Stimulated activated CD4-positive, alpha-beta T cell treated with anti-CD3 and anti-CD28 coated beads, Interleukin-1b, Interleukin-23, amount 100 ng/mL, for 1 hour (primary cell): Measurements from ENCODE around the gene ST6GALNAC3.

Source experiments
- DNase-seq, 2 donors: peaks; one replicate each; pipeline ENCODE4 v3.0.0-alpha.2; 2020; ENCODE audit warnings: low read depth in 2 of 2

The ST6GALNAC3 gene

DNA sequence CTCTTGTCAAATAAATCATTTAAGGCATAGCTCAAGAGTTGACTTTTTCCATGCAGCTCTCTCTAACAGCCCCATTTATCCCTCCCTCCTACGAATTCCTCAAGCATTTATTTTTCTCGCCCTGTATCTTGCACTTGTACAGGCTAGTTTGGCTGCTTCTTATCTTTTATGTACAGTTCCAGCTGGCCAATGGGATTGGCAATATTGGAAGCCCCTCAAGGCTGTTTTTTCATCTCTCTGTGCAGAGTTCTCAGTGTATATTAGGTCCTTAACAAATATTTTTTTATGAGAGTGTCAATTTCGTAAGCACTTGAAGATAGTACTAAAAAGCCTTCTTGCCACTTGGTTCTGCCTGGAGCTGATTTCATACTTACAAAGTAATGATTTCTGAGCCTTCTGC is 356.0 kb downstream of the ST6GALNAC3 start:
- DNase-seq = no peak

DNA sequence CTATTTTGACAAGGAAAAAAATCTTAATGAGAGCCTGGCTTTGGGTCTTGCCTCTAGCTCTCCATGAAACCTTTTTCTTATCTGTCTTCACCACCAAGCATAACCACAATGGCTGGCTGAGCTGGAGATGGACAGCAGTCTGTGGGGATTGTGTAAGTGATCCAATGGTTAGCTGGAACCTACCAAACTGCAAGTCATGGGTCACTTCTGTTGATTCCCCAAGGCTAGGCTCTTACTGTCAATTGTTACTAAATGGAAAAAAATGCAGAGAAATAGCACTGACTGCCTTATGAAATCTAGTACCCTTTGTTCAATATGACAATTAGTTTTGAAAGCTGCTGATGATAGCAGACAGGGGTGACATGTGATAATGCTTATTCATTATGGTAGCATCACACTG is 359.0 kb downstream of the ST6GALNAC3 start:
- DNase-seq = no peak

DNA sequence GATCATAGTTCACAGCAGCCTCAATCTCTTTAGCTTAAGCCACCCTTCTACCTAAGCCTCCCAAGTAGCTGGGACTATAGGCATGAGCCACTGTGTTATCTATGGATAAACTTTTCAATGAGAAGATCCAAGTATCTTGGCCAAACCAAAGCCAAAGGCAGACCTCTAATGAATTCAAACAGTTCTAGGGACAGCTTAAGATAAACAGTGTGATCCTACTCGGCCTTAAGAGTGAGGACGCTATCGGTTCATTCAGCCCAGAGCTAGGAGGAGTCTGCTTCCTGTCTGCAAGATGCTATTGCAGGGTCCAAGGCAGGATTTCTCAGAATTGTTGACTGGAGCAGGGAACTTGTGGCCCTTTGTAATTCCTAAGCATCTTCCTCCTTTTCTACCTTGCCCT is 368.7 kb downstream of the ST6GALNAC3 start:
- no peak for DNase-seq

DNA sequence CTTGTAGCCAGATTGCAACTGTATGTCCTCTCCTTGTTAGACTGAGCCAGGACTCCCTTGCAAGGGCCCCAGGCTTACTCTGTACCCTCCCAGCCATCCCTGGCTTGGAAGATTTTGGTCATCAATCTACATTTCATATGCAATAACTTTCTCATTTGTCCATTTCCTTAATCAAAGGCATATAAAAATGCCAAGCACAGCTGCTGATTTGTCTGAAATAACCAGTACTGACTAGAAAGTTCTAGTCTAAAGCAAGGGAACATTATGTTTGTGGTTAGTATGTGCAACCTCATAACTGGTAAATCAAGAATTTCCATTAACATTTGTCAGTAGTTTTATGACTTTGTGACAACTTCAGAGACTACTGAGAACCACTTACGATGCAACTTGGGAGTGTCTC is 370.2 kb downstream of the ST6GALNAC3 start:
- no peak for DNase-seq

DNA sequence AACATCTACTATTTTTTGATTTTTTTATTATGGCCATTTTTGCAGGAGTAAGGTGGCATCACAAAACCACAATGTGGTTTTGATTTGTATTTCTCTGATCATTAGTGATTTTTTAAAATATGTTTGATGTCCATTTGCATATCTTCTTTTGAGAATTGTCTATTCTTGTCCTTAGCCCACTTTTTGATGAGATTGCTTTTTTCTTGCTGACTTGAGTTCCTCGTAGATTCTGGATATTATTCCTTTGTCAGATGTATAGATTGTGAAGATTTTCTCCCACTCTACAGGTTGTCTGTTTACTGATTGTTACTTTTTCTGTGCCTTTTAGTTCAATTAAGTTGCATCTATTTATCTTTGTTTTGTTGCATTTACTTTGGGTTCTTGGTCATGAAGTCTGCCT is 375.7 kb downstream of the ST6GALNAC3 start:
- DNase-seq = no peak

DNA sequence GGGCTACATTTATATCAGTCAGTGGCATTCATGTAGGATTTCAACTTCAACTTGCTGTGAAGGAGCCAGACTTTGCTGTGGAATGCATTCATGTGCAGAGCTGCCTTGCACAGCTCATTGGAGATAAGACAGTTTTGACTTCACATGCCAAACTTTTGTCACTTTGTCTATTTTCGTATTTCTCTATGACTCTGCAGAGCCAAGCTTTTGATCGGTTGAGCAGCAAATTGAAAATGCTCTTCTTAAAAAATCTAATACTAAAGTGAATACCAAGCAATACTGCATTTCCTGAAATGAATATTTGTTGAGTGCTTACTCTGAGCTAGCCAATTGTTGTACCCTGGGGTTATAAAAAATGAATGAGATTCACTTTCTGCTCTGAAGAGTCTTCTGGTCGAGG is 388.7 kb downstream of the ST6GALNAC3 start:
- DNase-seq = no peak

DNA sequence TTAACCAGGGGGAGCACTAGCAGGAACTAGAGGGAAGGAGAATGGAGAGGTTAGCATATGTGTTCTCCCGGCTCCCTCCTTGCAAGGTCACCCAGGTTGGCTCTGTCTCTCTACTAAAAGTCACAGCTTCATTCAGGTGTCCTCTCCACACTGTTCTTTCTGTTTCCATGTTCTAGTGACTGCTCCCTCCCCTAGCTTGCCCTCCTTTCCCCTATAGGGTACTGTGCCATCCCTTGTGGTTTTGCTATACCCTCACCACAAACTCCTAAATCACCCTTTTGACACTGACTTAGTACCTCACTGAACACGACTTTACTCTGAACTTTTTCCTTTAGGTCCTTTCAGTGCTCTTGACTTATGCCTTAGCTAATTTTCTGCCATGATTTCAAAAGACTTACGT is 389.3 kb downstream of the ST6GALNAC3 start:
- DNase-seq = no peak

DNA sequence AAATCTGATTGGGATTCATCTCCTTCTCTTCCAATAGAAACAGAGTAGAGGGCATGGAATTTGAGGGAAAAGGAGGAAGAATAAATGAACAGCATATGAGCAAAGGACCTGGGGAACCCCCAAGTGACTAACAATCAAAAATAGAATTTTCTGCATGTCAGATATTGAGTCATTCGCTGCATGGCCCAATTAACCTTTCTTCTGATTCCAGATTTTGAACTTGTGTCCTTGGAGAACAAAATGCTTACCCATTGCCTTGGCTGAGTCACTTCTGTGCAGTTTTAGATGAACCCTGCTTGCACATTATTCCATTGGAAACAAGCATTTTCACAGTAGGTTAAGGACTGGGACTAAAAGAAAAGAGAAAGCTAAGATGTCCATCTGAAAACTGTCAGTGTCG is 390.5 kb downstream of the ST6GALNAC3 start:
- no peak for DNase-seq

DNA sequence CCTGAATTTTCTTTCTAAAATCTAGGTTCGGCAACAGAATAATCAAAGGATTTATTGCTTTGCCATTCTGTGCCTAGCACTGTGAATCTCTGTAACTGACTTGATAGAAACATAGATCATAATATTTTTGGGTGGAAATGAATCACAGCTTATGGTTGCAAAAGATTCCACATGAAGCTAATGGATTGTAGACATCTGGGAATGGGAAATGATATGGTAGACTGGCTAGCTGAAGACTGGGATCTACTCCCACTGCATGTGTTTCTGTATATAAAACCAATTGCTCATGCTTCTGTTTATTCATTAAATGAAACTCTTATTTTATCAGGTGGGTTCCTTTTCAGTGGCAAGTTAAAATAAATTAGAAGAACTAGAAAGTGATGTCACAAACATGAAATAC is 395.6 kb downstream of the ST6GALNAC3 start:
- no peak for DNase-seq

DNA sequence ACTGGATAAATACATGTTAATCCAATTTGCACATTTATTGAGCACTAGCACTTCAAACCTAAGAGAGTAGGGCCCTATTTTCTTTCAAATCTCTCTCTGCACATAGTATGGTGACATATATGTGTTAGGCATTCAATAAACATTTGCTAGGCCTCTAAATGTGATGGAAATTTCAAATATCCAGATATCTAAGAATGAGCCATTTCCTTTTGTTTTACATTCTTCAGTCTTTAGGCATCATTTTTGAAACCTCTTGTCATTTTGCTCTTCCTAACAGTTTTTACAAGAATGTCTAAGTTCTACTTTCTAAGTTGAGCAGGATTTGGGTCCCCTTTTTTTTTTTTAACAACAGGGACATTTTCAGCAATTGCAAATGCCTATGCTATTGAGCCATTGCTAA is 397.0 kb downstream of the ST6GALNAC3 start:
- no peak for DNase-seq

DNA sequence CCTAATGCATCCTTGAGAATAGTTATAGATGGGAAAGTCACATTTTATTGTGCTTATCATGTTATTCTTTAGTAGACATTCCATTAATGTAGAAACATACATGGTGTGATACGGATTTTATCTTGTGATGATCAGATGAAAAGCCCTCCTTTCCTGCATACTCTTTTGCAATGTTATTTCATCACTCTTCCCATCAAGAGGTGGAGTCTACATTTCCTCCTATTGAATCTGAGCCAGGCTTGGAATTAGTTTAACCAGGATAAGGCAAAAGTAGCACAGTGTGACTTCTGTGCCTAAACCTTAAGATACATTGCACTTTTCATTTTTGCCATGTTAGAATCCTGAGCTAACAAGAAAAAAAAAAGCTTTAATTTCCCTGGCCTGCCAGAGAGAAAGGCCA is 399.0 kb downstream of the ST6GALNAC3 start:
- no peak for DNase-seq

DNA sequence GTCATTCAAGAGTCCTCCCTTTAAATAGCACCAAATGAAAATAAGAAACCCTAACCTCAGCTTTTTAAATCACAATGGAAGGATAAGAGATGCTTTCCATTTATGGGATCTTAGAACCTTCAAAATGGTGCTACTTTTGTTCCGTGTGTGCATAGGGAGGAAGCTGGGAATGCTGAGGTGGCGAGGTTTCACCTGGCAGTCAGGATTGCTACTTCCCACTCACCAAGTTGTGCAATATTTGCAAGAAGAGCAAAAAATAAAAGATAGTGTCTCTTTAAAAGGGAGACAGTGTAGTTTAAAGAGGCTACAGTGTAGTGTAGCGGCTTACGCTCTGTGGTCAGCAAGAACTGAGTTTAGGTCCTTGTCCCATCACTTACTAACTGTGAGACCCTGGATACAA is 400.4 kb downstream of the ST6GALNAC3 start:
- DNase-seq = no peak

DNA sequence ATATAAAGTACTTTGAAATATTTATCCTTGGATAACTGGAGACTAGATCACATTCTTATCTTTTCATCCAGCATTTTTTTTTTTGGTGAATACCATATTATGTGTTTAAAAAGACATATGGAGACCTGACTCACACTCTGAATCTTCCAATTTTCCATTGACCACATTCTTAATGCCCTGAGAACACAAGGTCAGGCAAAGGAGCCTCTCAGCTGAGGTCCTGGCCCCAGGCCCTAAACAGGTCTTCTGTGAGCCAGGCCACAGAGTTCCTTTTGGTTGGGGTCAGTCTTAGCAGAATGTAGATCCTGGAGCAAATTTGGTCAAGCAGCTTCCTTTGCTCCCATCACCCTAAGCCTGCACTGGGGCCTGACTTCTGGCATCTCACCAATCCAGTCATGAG is 402.6 kb downstream of the ST6GALNAC3 start:
- DNase-seq = no peak

DNA sequence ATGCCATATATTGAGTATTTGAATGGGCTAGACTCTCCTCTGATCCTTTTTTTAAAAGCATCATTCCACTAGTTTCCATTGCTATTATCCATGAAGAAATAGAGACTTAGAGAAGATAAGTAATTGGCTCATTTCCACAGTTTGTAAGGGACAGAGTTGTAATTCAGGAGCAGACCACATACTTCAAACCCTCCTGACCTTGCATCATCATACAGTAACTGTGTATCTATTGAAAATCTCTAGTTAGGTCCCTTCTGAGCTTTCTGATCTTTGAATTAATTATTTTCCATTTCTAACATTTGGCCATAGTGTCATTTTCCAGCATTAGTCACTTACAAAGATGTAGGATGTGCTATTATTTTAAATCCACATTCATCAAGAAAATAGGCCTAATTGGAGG is 406.3 kb downstream of the ST6GALNAC3 start:
- no peak for DNase-seq

DNA sequence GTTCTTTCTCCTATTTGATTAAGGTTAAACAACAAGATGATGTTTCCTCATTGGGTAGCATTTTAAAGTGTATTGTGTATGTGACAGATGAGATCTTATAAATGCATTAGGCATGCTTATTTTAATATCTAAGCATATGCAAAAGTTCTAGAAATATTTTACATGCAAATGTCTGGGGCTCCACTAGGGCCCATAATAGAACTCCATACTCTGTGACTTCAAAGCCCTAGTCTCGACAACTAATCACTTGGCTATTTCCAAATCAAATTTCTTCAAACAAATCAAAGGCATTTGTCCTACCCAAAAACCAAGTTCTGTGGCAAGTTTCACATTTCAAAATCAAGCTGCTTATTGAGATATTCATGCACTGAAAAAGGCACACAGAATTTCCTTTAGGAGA is 407.1 kb downstream of the ST6GALNAC3 start:
- DNase-seq = no peak

DNA sequence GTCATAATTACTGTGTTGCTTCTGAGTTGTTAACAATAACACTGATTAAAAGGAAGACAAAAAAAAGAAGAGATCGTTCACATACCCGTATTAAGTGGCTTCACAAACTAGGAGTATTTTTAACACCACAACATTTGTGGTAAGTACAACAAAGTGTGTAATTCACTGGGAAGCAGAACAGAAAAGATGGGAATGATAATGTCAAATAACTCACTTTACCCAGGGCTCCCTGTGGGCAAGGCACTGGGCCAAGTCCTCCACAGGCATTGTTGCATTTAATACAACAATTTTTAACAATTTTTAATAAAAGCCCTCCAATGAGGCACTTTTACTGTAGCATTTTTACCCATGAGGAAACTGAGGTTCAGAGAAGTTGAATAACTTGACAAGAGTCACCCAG is 407.7 kb downstream of the ST6GALNAC3 start:
- no peak for DNase-seq

DNA sequence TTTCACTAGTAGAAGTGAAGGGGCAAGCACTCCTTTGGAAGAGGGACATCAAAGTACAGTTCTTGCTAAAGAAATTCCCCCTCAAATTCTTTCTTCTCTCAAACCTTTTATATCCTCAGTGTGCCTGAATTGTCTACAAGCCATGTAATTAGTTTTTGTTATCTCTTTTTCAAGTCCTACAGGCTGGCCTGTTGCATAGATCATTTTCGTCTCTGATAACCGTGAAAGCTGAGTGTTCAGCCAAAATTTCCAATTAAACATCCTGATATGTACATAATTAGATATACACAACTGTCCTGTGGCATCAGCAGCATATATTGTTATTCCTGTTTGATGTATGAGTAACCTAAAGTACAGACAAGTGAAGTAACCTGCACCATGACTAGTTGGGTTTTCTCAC is 417.2 kb downstream of the ST6GALNAC3 start:
- DNase-seq = no peak

DNA sequence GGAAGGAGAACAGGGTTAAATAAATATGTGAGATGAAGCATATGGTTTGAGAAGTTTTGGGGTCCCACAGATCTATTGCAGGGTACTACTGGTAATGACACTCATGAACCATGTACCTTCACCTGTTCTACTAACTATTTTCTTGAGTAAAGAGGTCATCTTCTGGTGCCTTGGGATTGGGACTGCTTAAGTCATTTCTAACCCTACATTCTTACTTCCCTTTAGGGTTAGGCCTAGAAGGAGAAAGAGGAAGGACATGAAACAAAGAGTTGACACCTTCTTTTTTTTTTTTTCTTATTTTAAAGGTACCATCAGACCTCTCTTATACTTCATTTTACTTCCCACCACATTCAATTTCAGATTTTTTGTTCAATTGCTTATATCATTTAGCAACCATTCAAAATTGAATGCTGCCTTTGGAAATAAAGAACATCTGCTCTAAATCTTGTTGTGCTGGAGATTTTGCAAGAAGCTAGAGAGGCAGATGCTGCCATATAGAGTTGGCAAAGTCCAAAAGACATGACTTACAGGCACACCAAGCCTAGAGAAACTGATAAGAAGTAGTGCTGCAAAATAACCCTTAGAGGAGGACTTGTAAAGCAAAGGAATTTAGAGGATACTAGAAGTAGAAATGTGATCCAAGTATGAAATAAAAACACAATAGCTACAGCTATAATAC is 418.3 kb downstream of the ST6GALNAC3 start:
- DNase-seq = no peak

DNA sequence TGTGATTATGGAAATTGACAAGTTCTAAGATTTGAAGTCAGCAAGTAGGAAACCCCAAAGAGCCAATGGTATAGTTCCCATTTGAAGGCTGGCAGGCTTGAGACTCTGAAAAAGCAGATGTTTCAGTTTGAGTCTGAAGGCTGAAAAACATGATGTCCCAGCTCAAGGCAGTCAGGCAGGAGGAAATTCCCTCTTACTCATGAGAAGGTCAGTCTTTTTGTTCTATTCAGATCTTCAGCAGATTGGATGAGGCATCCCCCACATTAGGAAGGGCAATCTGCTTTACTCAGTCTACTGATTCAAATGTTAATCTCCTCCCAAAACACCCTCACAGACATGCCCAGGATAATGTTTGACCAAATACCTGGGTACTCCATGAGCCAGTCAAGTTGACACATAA is 420.3 kb downstream of the ST6GALNAC3 start:
- DNase-seq = no peak

DNA sequence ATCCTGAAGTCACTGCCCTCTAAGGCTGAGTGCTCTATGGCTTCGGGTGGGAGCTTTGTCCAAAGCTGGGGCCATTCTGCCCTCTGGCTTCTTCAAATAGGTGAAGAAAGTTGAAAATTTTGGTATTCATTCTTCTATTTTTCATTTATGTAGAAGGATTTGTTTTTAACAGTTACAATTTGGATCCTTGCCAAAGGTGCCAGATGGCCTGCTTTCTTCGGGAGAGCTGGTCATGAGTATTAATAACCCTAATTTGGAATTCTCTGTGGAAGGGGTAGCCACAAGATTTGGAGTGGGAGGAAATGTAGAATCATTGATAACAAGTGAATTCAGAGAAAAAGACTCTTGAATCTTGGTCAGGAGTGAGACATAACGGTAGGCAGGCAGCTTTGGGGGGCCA is 422.3 kb downstream of the ST6GALNAC3 start:
- DNase-seq = no peak

DNA sequence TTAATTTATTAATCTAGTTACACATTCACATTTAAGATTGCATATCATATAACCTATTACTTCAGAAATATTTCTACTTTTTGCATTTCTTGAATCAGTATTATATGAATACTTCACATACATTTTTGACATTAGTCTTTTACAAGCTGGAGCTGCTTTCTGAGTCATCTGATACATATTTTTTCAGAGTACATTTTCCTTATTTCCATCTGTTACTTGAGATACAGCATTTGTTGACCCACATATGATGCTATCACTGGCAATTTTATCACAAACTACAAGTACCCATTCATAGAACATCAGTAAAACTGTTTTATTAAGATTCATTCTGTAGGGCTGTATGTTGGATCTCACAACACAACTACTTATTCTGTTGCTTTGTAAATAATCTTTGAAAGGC is 425.6 kb downstream of the ST6GALNAC3 start:
- no peak for DNase-seq

DNA sequence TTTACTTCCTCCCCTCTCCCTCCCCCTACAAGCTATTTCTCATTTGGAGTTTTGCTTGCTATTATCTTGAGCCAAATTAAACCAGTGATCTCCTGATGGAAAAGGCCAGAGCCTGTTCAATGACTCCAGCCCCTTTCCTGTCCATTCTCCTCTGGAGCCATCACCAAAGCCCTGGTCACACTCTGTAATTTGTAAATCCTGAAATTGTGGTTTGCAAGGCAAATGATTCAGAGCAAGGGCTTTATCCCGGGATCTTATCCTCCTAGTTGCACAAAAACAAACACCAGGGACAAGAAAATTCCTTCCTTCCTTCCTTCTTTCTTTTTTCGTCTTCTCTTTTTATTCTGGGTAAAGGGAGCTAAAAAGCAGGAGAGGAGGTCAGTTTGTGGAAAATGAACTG is 426.6 kb downstream of the ST6GALNAC3 start:
- DNase-seq = no peak

DNA sequence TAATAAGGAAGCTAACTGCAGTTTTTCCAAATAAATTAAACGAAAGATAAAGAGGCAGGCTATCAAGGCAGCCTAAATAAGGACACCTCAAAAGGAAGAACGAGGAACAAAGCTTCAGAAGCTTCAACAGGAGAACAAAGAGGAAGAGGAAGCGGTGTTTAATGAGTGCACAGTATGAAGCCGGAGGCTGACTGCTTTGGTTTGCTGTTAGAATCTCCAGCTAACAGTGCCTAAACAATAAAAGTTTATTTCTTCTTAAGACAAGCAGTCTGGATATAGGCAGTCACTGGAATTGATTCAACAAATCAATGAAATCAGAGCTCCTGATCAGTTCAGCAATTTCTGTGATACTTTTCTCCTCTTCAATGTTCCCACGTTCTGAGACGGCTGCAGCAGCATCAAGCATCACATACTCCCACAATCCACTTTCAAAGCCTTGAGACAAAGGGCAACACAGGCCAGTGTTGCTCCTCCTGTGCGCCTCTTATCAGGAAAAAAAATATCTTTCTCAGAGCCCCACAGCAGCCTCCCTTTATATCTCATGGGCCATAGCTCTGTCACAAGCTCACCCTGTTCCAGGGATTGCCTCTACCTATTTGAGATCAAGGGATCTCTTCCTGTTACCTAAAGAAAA is 427.2 kb downstream of the ST6GALNAC3 start:
- DNase-seq = no peak

DNA sequence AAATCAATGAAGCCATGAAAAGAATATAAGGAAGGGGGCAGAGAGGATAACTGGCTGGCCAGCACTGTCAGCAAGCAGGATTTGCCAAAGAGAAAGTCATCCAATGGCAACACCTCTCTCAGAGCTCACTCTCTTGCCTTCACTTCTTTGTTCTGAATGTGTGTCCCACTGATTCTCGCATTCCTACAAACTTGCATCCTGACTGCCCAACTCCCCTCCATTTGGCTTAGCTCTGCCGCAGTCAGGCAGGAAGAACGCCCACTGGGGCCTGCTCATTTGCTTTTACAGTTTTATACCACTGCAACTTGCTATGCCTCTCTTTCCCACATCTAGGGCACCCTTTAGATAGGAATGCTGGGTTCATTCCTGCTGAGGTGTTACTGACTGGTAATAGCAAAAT is 428.6 kb downstream of the ST6GALNAC3 start:
- no peak for DNase-seq
